OCI-LY7 (cell line): Measurements from ENCODE around the gene PDCD1LG2.

Experiments used
- CTCF ChIP-seq: fragments of 200-600 bp; sonication (generic); conservative IDR thresholded peaks from 2 replicates; pipeline ENCODE4 v1.5.1; 2014; ENCODE audit warnings: mild to moderate bottlenecking, antibody characterized with exemption, low read length, moderate library complexity, mixed read lengths
- EZH2phosphoT487 ChIP-seq: fragments of 200-600 bp; sonication (generic); IDR thresholded peaks from 2 replicates; pipeline ENCODE4 v1.6.1; 2018; ENCODE audit warnings: low read depth, borderline replicate concordance, mild to moderate bottlenecking, mixed run types, antibody characterized with exemption, low read length, moderate library complexity, mixed read lengths

GRCh38 chr9:5510989-5511388 is 658 bp downstream of the PDCD1LG2 start:
- no peak for TF ChIP-seq CTCF
- TF ChIP-seq EZH2phosphoT487 = no peak
